Frontal cortex (tissue), 4 donors: Measurements from ENCODE around the gene CFAP54. TPM values are rescaled to one million over a fixed set of nuclear protein-coding genes. Genes with fewer than 3 reads are reported as not detected.

Experiments
- DNase-seq, 2 donors: peaks; one replicate each; pipeline ENCODE4 v3.0.0; 2012; ENCODE audit warnings: low spot score in 2 of 2
- FAIRE-seq: peaks from 2 replicates; lab custom pipeline; 2012; peaks lifted over from hg19 to GRCh38; lab: Jason Lieb, UNC
- total RNA-seq: library from RNA; depleted of rRNA; stranded (reverse); fragments of >200 nt; gene quantifications from one replicate; pipeline ENCODE4 v1.2.3, GENCODE V29; 2014
- donor health status: control.
- donor health status: control.
- donor health status: control.

CFAP54 gene
- total RNA-seq, 1 donor from 2014 or later, result 5.3 TPM

- FAIRE-seq, result no peak
Measured at GRCh38 chr12:96809522-96809921, 320.1 kb downstream of the CFAP54 start.

GRCh38 chr12:96810057-96810456 is 320.7 kb downstream of the CFAP54 start:
- DNase-seq, result no peak
- FAIRE-seq, result no peak

More at GRCh38 chr12:96809522-96809921, 320.1 kb downstream of the CFAP54 start:
- no peak for DNase-seq

- no peak for DNase-seq
- no peak for FAIRE-seq
Measured at GRCh38 chr12:96810477-96810876, 321.1 kb downstream of the CFAP54 start.

- FAIRE-seq (no peak), DNase-seq (no peak)
Measured at GRCh38 chr12:96811083-96811482, 321.7 kb downstream of the CFAP54 start.

- FAIRE-seq, result no peak
- no peak for DNase-seq
Measured at GRCh38 chr12:96812153-96812552, 322.8 kb downstream of the CFAP54 start.

GRCh38 chr12:96814200-96814599 is 324.8 kb downstream of the CFAP54 start:
- DNase-seq (no peak), FAIRE-seq (no peak)

- FAIRE-seq, result no peak
- DNase-seq, result no peak
Measured at GRCh38 chr12:96821592-96821991, 332.2 kb downstream of the CFAP54 start.

GRCh38 chr12:96822641-96823040 is 333.3 kb downstream of the CFAP54 start:
- FAIRE-seq (no peak), DNase-seq (no peak)

GRCh38 chr12:96824074-96824837 is 334.9 kb downstream of the CFAP54 start:
- DNase-seq, result no peak
- no peak for FAIRE-seq

- no peak for DNase-seq
- FAIRE-seq, result no peak
Measured at GRCh38 chr12:96824838-96825236, 335.5 kb downstream of the CFAP54 start.

- no peak for DNase-seq
- no peak for FAIRE-seq
Measured at GRCh38 chr12:96828169-96828789, 338.9 kb downstream of the CFAP54 start.

GRCh38 chr12:96829354-96829753 is 340.0 kb downstream of the CFAP54 start:
- DNase-seq (no peak), FAIRE-seq (no peak)

- DNase-seq, result no peak
- FAIRE-seq, result no peak
Measured at GRCh38 chr12:96831346-96831745, 342.0 kb downstream of the CFAP54 start.

GRCh38 chr12:96846293-96846692 is 356.9 kb downstream of the CFAP54 start:
- FAIRE-seq (no peak), DNase-seq (no peak)

GRCh38 chr12:96850676-96851075 is 361.3 kb downstream of the CFAP54 start:
- FAIRE-seq (no peak), DNase-seq (no peak)

GRCh38 chr12:96858162-96858561 is 368.8 kb downstream of the CFAP54 start:
- FAIRE-seq, result no peak
- DNase-seq, result no peak

GRCh38 chr12:96861656-96862055 is 372.3 kb downstream of the CFAP54 start:
- FAIRE-seq (no peak), DNase-seq (no peak)

- DNase-seq (no peak), FAIRE-seq (no peak)
Measured at GRCh38 chr12:96862326-96862725, 372.9 kb downstream of the CFAP54 start.

- no peak for FAIRE-seq
- DNase-seq, result no peak
Measured at GRCh38 chr12:96864335-96864734, 375.0 kb downstream of the CFAP54 start.

GRCh38 chr12:96866801-96867590 is 377.6 kb downstream of the CFAP54 start:
- FAIRE-seq (no peak), DNase-seq (no peak)

- DNase-seq, result no peak
- FAIRE-seq, result no peak
Measured at GRCh38 chr12:96870946-96871345, 381.6 kb downstream of the CFAP54 start.
